NCI-H2081 (cell line): Measurements from ENCODE around the gene DAB2IP.

Experiments used
- DNase-seq, 2 experiments: peaks; one replicate each; lab custom pipeline; 2025; lab: John Stamatoyannopoulos, UW

The DAB2IP gene

DNA sequence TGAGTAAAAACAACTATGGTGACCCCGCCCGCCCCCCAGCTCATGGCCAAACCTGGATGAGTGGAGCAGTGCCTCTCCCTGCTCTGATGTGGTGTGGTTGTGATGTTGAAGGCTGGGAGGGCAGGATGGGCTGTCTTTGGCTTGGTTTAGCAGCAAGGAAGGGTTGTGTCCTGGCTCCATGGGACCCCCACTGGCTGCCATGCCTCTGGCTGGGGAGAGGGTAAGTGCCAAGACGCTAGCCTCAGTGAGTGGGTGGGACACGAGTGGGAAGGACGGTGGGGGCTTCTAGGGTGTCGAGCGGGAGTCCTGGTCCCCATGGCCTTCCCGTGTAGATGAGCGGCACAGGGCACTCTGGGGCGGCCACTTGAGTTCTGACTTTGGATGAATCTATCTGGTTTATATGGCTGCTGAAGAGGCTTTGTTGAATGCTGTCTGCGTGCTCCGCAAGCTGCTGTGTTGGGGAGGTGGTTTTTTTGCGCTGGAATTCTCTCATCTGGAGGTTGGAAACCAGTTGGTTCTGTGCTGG lies 50.4 kb downstream of the DAB2IP start:
- DNase-seq = no peak

- DNase-seq = no peak
Measured at GRCh38 chr9:121703014-121703734, 51.7 kb downstream of the DAB2IP start.

DNA sequence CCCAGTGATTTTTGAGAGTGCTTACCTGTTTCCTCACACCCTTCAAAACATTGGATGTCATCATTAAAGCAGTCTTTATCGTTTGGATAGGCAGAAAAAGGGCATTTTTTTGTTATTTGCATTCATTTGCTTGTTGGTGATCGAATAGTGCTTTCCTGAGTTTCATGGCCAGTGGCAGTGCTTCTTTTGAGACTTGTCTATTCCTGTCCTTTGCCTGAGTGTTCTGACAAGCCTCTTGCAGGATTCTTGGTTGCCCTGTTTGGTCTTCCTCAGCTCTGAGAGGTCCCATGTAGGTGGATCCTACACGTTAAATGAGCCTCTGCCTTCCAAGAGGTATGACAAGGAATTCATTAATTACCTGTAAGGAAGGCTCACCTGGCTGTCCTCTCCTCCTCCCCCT lies 52.8 kb downstream of the DAB2IP start:
- DNase-seq = no peak

- no peak for DNase-seq
Measured at GRCh38 chr9:121706149-121706750, 54.8 kb downstream of the DAB2IP start.

GRCh38 chr9:121707477-121708424 lies 56.3 kb downstream of the DAB2IP start:
- no peak for DNase-seq

DNA sequence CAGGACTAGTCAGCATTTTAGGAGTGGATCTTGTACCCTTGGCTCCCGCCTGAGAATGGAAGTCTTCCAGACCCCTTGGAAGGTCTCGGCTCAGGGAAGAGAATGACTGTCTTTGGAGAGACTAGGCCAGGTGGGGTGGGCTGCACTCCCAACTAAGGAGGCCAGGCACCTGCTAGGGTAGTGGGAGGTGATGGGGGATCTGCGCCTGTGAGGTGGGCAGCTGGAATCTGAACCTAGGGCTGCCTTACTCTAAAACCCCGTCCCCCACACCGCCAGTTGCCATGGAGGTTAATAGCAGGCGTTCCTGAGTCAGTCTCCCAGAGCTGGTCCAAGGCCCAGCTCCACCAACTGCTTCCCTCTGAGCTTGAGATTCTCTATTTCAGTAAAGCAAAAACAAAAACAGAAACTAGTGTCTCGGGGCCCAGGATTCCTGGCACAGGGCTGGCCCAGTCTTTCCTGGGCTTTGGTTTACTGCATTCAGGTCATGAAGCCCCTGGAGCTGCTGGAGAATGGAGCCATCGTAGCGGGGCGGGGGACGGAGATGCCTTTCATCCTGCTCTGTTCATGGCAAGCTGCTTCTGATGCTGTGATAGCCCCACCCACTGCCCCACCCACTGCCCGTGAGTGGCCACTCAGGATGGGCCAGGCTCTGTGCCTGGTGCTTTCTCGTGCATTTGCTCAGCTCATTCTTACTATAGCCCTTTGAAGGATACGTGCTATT lies 57.5 kb downstream of the DAB2IP start:
- DNase-seq = no peak

DNA sequence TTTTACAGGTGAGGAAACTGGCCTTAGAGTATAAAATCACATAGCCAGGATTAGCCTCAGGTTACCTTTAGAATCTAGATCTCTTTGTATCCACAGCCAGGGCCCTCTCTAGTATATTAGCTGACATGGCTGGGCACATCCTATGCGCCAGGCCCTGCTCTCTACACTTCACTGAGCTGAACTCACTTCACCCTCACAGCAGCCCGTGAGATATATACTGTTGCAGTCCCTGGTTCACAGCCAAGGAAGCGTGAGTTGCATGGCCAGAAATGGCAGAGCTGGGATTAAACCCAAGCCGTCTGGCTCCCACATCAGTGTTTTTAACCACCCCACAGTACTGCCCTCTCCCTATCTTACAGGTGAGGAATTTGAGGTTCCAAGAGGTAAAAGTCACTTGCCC lies 58.4 kb downstream of the DAB2IP start:
- no peak for DNase-seq

- no peak for DNase-seq
Measured at GRCh38 chr9:121711281-121711680, 59.8 kb downstream of the DAB2IP start.

GRCh38 chr9:121711797-121712196 lies 60.4 kb downstream of the DAB2IP start:
- DNase-seq = no peak

DNA sequence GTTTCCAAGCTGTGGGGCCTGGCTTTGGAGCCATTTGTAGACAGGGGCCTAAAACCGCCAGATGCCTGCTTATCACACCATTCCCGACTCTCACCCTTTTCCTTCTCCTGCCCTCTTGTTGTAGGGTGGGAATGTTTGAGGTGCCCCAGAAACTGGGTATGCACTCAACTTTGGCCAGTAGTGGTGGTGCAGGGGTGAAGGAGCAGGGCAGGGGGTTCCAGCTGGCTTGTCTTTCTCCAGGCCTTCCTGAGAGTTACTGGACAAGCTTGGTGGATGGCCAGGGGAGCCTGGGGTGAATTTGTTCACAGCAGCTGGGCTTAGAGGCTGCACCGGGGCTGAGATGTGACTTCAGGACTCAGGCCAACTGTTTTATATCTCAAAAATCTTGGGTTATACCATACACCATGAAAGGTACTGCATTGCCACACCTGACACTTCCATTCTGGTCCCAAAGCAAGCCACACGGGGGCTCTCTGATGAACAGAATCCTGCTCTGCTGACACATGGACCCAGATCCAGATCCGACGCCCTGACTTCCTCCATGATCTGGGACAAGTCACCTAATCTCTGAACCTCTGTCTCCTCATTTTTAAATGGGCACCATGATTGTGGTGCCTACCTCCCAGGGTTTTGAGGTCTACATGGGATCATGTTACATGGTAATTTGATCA lies 62.1 kb downstream of the DAB2IP start:
- DNase-seq = no peak

- no peak for DNase-seq
Measured at GRCh38 chr9:121714075-121714705, 62.8 kb downstream of the DAB2IP start.

- DNase-seq = no peak
Measured at GRCh38 chr9:121714873-121715272, 63.4 kb downstream of the DAB2IP start.

- no peak for DNase-seq
Measured at GRCh38 chr9:121717141-121717991, 65.9 kb downstream of the DAB2IP start.

DNA sequence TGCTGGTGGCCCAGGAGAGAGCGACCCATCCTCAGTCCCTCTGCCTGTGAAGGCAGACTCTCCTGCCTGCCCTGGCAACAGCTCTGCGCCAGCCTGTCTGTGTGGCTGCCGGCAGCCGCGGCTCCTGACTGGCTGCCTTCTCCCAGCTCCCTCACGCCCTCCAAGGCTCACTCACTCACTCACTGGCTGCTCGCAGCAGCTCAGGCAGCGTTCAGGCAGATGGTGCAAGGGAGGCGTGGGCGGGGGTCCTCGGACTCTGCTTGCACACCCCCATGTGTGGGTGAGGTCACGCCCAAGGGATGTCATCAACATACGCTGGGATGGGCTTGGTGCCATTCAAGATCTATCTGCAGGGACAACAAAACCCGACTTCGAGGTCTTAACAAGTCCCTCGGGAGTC lies 66.7 kb downstream of the DAB2IP start:
- DNase-seq = no peak

DNA sequence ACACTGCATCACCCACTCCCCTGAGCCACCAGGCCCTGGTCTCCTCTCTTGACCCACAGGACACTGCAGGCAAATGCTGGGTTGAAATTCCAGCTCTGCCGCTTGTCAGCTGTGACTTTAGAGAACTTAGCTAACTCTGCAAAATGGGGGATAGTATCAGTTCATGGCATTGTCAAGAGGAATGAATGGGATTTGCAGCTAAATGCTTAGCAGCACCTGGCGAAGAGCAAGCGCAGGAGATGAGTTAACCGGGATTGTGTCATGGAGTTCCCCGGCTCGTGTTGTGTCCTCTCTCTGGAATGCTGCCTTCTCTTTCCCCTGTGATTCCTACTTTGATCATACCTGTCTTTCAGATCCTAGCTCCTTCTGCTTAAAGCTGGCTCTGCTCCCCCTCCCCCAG lies 67.1 kb downstream of the DAB2IP start:
- DNase-seq = no peak

DNA sequence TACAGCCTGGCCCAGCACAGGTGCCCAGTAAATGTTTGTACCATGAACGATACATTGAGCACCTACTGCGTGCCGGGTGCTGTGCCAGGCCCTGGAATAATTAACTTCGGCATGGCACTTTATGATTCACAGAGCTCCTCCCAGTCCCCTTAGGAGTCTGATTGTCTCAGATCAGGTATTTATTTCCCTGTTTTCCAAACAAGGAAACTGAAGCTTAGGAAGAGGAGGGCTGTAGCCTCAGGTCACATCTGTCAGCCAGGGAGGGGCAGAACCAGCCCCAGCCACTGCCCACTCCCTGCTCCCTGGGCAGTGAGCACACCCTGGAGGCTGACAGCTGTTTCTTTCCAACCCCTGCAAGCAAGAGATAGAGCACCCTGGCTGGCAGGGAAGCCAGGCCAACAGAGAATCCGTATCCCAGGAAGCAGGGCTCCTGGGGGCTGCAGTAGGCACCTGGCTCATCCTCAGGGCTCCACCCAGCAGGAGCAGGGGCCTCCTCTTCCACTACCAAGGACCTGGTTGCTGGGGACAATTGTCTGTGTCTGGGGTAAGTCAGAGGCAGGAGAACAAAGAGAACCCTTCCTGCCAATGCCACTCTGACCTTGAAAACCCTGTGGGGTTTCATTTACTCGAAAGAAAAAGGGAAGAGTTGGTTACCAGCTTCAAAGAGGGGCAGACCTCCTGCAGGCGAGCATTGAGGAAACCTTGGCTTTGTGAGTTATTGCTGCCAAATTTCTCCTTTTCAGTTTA lies 69.0 kb downstream of the DAB2IP start:
- DNase-seq = no peak

DNA sequence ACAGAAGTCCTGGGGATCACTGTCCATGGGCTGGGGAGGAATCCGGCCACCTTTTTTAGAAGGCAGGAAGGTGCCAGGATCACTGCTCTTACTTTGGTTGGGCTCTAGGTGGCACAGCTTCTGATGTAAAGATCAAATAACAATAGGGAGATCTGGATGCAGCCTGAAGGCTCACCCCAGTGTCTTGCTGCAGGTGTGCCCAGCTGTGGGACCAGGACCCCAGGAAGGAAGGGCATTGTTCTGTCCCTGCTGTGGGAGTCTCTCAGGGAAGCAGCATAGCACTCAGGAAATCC lies 69.6 kb downstream of the DAB2IP start:
- no peak for DNase-seq

- DNase-seq = no peak
Measured at GRCh38 chr9:121721770-121722169, 70.3 kb downstream of the DAB2IP start.

- DNase-seq = no peak
Measured at GRCh38 chr9:121725008-121725775, 73.8 kb downstream of the DAB2IP start.
